ENCODE measurements around the gene GPR143.
"Not testable (repeated sequence)": the region's sequence is repeated elsewhere in the genome, so short reads cannot be mapped to it uniquely, and the experiment has no call there.

DNA sequence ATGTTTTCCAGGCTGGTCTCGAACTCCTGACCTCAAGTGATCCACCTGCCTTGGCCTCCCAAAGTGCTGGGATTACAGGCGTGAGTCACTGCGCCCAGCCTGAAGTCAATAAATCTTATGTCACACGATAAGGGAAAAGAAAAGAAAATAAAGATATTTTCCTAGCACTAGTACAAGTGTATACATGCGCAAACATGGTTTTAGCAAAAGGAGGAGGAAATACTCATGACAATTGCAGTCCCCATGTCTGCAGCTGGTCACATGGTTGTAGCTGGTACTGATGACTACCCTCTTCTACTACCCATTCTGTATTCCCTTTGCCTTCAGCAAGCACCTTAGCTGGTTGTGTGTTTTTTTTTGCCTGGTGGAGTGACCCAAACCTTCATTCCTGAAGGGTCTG, 44.2 kb upstream of the GPR143 start:
- TF ChIP-seq, protein P1, sequence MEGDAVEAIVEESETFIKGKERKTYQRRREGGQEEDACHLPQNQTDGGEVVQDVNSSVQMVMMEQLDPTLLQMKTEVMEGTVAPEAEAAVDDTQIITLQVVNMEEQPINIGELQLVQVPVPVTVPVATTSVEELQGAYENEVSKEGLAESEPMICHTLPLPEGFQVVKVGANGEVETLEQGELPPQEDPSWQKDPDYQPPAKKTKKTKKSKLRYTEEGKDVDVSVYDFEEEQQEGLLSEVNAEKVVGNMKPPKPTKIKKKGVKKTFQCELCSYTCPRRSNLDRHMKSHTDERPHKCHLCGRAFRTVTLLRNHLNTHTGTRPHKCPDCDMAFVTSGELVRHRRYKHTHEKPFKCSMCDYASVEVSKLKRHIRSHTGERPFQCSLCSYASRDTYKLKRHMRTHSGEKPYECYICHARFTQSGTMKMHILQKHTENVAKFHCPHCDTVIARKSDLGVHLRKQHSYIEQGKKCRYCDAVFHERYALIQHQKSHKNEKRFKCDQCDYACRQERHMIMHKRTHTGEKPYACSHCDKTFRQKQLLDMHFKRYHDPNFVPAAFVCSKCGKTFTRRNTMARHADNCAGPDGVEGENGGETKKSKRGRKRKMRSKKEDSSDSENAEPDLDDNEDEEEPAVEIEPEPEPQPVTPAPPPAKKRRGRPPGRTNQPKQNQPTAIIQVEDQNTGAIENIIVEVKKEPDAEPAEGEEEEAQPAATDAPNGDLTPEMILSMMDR (conservative IDR thresholded peaks at IDR 0.05; ENCODE audit: low read depth, low read length): not testable (repeated sequence)
- TF ChIP-seq POLR2A (IDR thresholded peaks at IDR 0.05; ENCODE audit: low read depth, low read length); RAD21 (IDR thresholded peaks at IDR 0.05; ENCODE audit: low read length); SMC3 (IDR thresholded peaks at IDR 0.05; ENCODE audit: low read depth, low read length): not testable (repeated sequence)
